ENCODE data around the gene WNT5B. TPM values are rescaled to one million over a fixed set of nuclear protein-coding genes. Genes with fewer than 3 reads are reported as not detected.

WNT5B gene
- total and polyA plus RNA-seq, 9 of the 15 experiments (the other 6 are each of a cell fraction or from before 2014, with no cell fraction given), result 0.42 to 16.8 (median 5.4) TPM

DNA sequence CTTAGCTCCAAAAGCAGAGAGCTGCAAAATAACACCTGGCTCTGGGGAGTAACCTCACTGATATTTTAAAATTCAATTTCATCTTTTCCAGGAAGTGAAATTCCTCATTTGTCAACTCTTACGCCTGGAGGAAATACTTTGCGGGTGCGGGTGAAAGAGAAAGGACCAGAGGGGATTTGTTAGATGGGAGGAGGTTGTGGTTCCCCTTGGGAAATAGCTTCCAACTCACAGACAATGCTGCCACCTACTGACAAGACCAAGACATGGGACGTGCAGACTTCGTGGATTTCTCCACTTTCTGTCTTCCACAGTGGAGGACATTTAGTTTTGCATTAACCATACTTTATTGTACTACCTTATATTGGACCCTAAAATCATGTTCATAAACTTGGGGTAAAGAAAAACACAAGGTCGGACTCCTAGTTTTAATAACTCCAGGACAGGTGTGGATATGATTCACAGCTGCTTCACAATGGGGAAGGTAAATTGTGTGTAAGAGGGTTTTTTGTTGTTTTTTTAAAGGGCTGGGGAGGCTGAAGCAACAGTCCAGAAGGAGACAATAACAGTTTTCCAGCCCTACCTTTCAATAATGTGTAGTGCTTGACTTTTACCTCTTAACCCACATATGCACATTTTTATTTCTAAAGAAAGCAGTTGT lies 45.5 kb upstream of the WNT5B start:
- Histone ChIP-seq H3K9me1 (ENCODE audit: control insufficient read depth, insufficient read depth, low read length) (no peaks in the 10 kb centered on the region), H3K4me1 (replicated peaks in 1 of 2; ENCODE audit: control insufficient read depth in 2 of 2, insufficient read depth in 2 of 2, low read length in 2 of 2) (no peaks in the 10 kb centered on the region; a peak in 2 of 5 replicates), H3K4me3 (no peak overlapping the region), H3K27ac (ENCODE audit: extremely low read depth, low read depth, low read length) (no peak overlapping the region), H2AFZ (ENCODE audit: low read depth, low read length) (no peak overlapping the region), H3K27me3 (ENCODE audit: control insufficient read depth in 2 of 2, insufficient read depth in 2 of 2, low read length in 2 of 2) (no peaks in the 10 kb centered on the region), H3K9ac (ENCODE audit: insufficient read depth in 1 of 2, low read depth in 2 of 2, low read length in 2 of 2) (no peak overlapping the region), H3K9me3 (replicated peaks; ENCODE audit: control insufficient read depth, insufficient read depth, low read depth, low read length) (no peaks in the 10 kb centered on the region), H3K4me2 (ENCODE audit: insufficient read depth, low read length) (no peak overlapping the region), H3K36me3 (ENCODE audit: control insufficient read depth, insufficient read depth, low read length) (no peaks in the 10 kb centered on the region), H4K20me1 (replicated peaks; ENCODE audit: control insufficient read depth, insufficient read depth, low read length) (no peaks in the 10 kb centered on the region), H3K79me2 (ENCODE audit: control insufficient read depth, insufficient read depth, low read length) (no peaks in the 10 kb centered on the region)
- peak; percentile 63 to 83 (median 70) for DNase-seq (ENCODE audit: extremely low read depth in 1 of 4, low spot score in 3 of 4)
- peak; percentile 98 for FAIRE-seq
- ChIA-PET CTCF (ENCODE audit: low intra/inter-chr PET ratio) (interaction anchor here (0.7 to 2.9 kb wide), 6 partner anchors 14 to 767 kb away, joined by 3 to 25 read pairs (median 4); no protein-coding TSS in a partner anchor), POLR2A (interaction anchor here (0.9 to 1.7 kb wide), 2 partner anchors 9 to 466 kb away, joined by 5 to 14 read pairs; no protein-coding TSS in a partner anchor)
- peak; percentile 87 for ATAC-seq
- BruUV-seq (replicated peaks), result no TSS peak
- in situ Hi-C loops (cut with MboI), result loop anchor here (25.0 kb wide), 2 partner anchors 296 to 1021 kb away; no protein-coding TSS in a partner anchor
- intact Hi-C loops (cut with micrococcal nuclease), result loop anchor here (1.0 to 2.0 kb wide), 3 partner anchors 185 to 465 kb away; no protein-coding TSS in a partner anchor
- 2% methylated on average over 6 of the region's 6 CpGs for WGBS (ENCODE audit: insufficient coverage, low coverage, missing lambda C conversion rate)
- TF ChIP-seq, protein P1, sequence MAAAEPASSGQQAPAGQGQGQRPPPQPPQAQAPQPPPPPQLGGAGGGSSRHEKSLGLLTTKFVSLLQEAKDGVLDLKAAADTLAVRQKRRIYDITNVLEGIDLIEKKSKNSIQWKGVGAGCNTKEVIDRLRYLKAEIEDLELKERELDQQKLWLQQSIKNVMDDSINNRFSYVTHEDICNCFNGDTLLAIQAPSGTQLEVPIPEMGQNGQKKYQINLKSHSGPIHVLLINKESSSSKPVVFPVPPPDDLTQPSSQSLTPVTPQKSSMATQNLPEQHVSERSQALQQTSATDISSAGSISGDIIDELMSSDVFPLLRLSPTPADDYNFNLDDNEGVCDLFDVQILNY (CRISPR knock-in tag; IDR thresholded peaks at IDR 0.05), result no peak
- TF ChIP-seq STAG1 (CRISPR knock-in tag; IDR thresholded peaks at IDR 0.05; ENCODE audit: borderline replicate concordance) (peak; percentile 79; the same call in 1 of the 2 replicates), ARID4B (CRISPR knock-in tag; IDR thresholded peaks at IDR 0.05) (no peak), BCL6 (CRISPR knock-in tag; IDR thresholded peaks at IDR 0.05) (no peak), STAT6 (CRISPR knock-in tag; IDR thresholded peaks at IDR 0.05) (no peak), KHSRP (IDR thresholded peaks at IDR 0.05) (no peak), ZNF232 (CRISPR knock-in tag; IDR thresholded peaks at IDR 0.05) (no peak), ZNF778 (CRISPR knock-in tag; IDR thresholded peaks at IDR 0.05) (no peak), MAX (CRISPR knock-in tag; IDR thresholded peaks at IDR 0.05) (no peak), SAFB (IDR thresholded peaks at IDR 0.05; ENCODE audit: borderline replicate concordance, low read depth, low read length) (no peak), C11orf30 (IDR thresholded peaks at IDR 0.05; ENCODE audit: low read depth) (no peak)
- TF ChIP-seq, protein P2, sequence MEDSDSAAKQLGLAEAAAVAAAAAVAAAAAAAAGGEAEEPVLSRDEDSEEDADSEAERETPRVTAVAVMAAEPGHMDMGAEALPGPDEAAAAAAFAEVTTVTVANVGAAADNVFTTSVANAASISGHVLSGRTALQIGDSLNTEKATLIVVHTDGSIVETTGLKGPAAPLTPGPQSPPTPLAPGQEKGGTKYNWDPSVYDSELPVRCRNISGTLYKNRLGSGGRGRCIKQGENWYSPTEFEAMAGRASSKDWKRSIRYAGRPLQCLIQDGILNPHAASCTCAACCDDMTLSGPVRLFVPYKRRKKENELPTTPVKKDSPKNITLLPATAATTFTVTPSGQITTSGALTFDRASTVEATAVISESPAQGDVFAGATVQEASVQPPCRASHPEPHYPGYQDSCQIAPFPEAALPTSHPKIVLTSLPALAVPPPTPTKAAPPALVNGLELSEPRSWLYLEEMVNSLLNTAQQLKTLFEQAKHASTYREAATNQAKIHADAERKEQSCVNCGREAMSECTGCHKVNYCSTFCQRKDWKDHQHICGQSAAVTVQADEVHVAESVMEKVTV (CRISPR knock-in tag; IDR thresholded peaks at IDR 0.05), result peak; percentile 64

Data from K562 (cell line).